NCI-H2171 (cell line): ENCODE results near the gene PCTP.

Experiments
- DNase-seq: peaks from one replicate; lab custom pipeline; 2025; lab: John Stamatoyannopoulos, UW

PCTP gene

GRCh38 chr17:55727920-55728319 is 22.9 kb upstream of the PCTP start:
- no peak for DNase-seq

- no peak for DNase-seq
Measured at GRCh38 chr17:55728361-55728760, 22.5 kb upstream of the PCTP start.

GRCh38 chr17:55728833-55729232 is 22.0 kb upstream of the PCTP start:
- no peak for DNase-seq

GRCh38 chr17:55729484-55729883 is 21.4 kb upstream of the PCTP start:
- no peak for DNase-seq

- no peak for DNase-seq
Measured at GRCh38 chr17:55730380-55730779, 20.5 kb upstream of the PCTP start.

- no peak for DNase-seq
Measured at GRCh38 chr17:55730808-55731207, 20.0 kb upstream of the PCTP start.

- no peak for DNase-seq
Measured at GRCh38 chr17:55731586-55732250, 19.1 kb upstream of the PCTP start.

GRCh38 chr17:55734128-55734781 is 16.6 kb upstream of the PCTP start:
- no peak for DNase-seq

- peak; percentile 15 for DNase-seq
Measured at GRCh38 chr17:55735731-55736405, 15.0 kb upstream of the PCTP start.

- no peak for DNase-seq
Measured at GRCh38 chr17:55737976-55738501, 12.8 kb upstream of the PCTP start.

- DNase-seq: no peak
Measured at GRCh38 chr17:55740511-55741355, 10.1 kb upstream of the PCTP start.

GRCh38 chr17:55741356-55741700 is 9.5 kb upstream of the PCTP start:
- no peak for DNase-seq

GRCh38 chr17:55742272-55743102 is 8.4 kb upstream of the PCTP start:
- no peak for DNase-seq

GRCh38 chr17:55743103-55743679 is 7.7 kb upstream of the PCTP start:
- DNase-seq: no peak

GRCh38 chr17:55745258-55745657 is 5.6 kb upstream of the PCTP start:
- DNase-seq: no peak

GRCh38 chr17:55746466-55746865 is 4.4 kb upstream of the PCTP start:
- no peak for DNase-seq

- no peak for DNase-seq
Measured at GRCh38 chr17:55747209-55747608, 3.6 kb upstream of the PCTP start.

GRCh38 chr17:55748841-55749240 is 2.0 kb upstream of the PCTP start:
- no peak for DNase-seq

GRCh38 chr17:55749985-55750384 is 866 bp upstream of the PCTP start:
- no peak for DNase-seq

GRCh38 chr17:55751720-55752250 is 934 bp downstream of the PCTP start:
- DNase-seq: no peak

- DNase-seq: no peak
Measured at GRCh38 chr17:55756689-55757088, 5.8 kb downstream of the PCTP start.
